ENCODE measurements around the gene KCP. TPM values are rescaled to one million over a fixed set of nuclear protein-coding genes. Genes with fewer than 3 reads are reported as not detected.

KCP gene
- total RNA-seq, 1 experiment from 2014 or later: 1.6 TPM

DNA sequence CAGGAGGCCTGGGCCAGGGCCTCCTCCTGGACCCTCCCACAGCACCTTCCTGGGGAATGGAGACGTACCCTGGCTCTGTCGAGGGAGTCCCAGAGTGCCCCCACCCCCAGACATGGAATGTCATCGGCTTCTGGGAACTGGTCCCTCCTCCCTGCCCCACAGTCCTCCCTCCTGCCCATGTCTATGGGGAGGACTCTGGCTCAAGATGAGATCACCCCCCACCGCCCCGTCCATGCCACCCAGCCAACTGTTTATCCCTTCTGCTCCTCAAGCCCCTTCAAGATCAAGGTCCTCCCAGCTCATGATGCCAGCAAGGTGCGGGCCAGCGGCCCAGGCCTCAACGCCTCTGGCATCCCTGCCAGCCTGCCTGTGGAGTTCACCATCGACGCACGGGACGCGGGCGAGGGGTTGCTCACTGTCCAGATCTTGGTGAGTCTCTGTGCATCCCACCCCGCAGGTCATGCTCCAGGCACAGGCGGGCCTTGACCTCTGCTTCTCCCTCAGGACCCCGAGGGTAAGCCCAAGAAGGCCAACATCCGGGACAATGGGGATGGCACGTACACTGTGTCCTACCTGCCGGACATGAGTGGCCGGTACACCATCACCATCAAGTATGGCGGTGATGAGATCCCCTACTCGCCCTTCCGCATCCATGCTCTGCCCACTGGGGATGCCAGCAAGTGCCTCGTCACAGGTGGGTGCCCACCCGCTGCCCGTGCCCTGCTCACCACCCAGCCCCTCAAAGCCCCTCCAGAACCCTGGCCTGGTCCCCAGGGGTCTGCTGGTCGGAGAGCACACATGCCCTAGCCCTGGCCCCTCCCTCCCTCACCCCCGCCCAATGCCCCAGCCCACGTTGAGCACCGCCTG is 62.0 kb downstream of the KCP start:
- no peaks in the 10 kb centered on the region for H3K4me1 ChIP-seq (ENCODE audit: control insufficient read depth in 1 of 2, insufficient read depth in 2 of 2, low read length in 2 of 2)
- ChIA-PET CTCF (no interaction called here), RAD21 (ENCODE audit: low non-redundant PET in 1 of 2, low total read pairs in 2 of 2, uncharacterized antibody in 2 of 2, unreplicated experiment in 2 of 2) (no interaction called here), POLR2A (no interaction called here)
- TF ChIP-seq ZFX (IDR thresholded peaks at IDR 0.05) (no peak), POLR2A (IDR thresholded peaks at IDR 0.05; ENCODE audit: borderline replicate concordance, extremely low read depth, insufficient read depth, insufficient read length) (no peak), EZH2 (IDR thresholded peaks at IDR 0.05) (no peak), SIN3A (IDR thresholded peaks at IDR 0.05; ENCODE audit: low read depth) (no peak), CEBPB (IDR thresholded peaks at IDR 0.05; ENCODE audit: low read depth) (no peak), SP1 (IDR thresholded peaks at IDR 0.05; ENCODE audit: low read depth) (no peak), ZNF274 (IDR thresholded peaks at IDR 0.05; ENCODE audit: low read depth, low read length) (no peak), FOSL1 (IDR thresholded peaks at IDR 0.05; ENCODE audit: low read depth) (no peak), ELF1 (IDR thresholded peaks at IDR 0.05; ENCODE audit: borderline replicate concordance, low read depth) (no peak), TCF7L2 (IDR thresholded peaks at IDR 0.05; ENCODE audit: borderline replicate concordance, extremely low read depth, insufficient read depth, insufficient read length) (no peak), RAD21 (IDR thresholded peaks at IDR 0.05; ENCODE audit: low read depth) (no peak)
- TF ChIP-seq, protein P1, sequence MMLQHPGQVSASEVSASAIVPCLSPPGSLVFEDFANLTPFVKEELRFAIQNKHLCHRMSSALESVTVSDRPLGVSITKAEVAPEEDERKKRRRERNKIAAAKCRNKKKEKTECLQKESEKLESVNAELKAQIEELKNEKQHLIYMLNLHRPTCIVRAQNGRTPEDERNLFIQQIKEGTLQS (IDR thresholded peaks at IDR 0.05): no peak
- TF ChIP-seq, protein P2, sequence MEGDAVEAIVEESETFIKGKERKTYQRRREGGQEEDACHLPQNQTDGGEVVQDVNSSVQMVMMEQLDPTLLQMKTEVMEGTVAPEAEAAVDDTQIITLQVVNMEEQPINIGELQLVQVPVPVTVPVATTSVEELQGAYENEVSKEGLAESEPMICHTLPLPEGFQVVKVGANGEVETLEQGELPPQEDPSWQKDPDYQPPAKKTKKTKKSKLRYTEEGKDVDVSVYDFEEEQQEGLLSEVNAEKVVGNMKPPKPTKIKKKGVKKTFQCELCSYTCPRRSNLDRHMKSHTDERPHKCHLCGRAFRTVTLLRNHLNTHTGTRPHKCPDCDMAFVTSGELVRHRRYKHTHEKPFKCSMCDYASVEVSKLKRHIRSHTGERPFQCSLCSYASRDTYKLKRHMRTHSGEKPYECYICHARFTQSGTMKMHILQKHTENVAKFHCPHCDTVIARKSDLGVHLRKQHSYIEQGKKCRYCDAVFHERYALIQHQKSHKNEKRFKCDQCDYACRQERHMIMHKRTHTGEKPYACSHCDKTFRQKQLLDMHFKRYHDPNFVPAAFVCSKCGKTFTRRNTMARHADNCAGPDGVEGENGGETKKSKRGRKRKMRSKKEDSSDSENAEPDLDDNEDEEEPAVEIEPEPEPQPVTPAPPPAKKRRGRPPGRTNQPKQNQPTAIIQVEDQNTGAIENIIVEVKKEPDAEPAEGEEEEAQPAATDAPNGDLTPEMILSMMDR (IDR thresholded peaks at IDR 0.05 in 2 of 3, conservative IDR thresholded peaks at IDR 0.05 in 1 of 3; ENCODE audit: borderline replicate concordance in 1 of 3, insufficient read depth in 1 of 3, low read depth in 2 of 3, low read length in 2 of 3): no peak
- TF ChIP-seq, protein P3, sequence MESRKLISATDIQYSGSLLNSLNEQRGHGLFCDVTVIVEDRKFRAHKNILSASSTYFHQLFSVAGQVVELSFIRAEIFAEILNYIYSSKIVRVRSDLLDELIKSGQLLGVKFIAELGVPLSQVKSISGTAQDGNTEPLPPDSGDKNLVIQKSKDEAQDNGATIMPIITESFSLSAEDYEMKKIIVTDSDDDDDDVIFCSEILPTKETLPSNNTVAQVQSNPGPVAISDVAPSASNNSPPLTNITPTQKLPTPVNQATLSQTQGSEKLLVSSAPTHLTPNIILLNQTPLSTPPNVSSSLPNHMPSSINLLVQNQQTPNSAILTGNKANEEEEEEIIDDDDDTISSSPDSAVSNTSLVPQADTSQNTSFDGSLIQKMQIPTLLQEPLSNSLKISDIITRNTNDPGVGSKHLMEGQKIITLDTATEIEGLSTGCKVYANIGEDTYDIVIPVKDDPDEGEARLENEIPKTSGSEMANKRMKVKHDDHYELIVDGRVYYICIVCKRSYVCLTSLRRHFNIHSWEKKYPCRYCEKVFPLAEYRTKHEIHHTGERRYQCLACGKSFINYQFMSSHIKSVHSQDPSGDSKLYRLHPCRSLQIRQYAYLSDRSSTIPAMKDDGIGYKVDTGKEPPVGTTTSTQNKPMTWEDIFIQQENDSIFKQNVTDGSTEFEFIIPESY (IDR thresholded peaks at IDR 0.05; ENCODE audit: extremely low read depth, insufficient replicate concordance, low read length): no peak
- no peak overlapping the region for H3K4me2 ChIP-seq (ENCODE audit: low read length)
- ATAC-seq (no peak), DNase-seq (ENCODE audit: low read depth, low spot score) (no peak)
- no peaks in the 10 kb centered on the region for H3K27me3 ChIP-seq (ENCODE audit: insufficient read depth, low read length)
- no peak overlapping the region for H3K9ac ChIP-seq (ENCODE audit: low read length)
- no peak overlapping the region for H3K27ac ChIP-seq (ENCODE audit: low read depth, low read length)
- H3K36me3 ChIP-seq (ENCODE audit: control insufficient read depth in 1 of 2, insufficient read depth in 2 of 2, low read length in 2 of 2): peaks cover 2 to 9% of the 10 kb centered on the region in 2 experiments; a peak in 1 of 4 replicates
- no peaks in the 10 kb centered on the region for H4K20me1 ChIP-seq (ENCODE audit: insufficient read depth)
- intact Hi-C loops (cut with micrococcal nuclease): no loop called here
- H3K9me3 ChIP-seq (ENCODE audit: control insufficient read depth in 1 of 2, insufficient read depth in 1 of 2, low read depth in 1 of 2, low read length in 2 of 2): no peaks in the 10 kb centered on the region
- no peaks in the 10 kb centered on the region for H3K79me2 ChIP-seq (ENCODE audit: insufficient read depth, low read length)
- H3K4me3 ChIP-seq (replicated peaks in 1 of 2; ENCODE audit: low read depth in 1 of 2, low read length in 2 of 2): no peak overlapping the region
- H3K9me2 ChIP-seq (ENCODE audit: insufficient read depth): no peaks in the 10 kb centered on the region
- no peak overlapping the region for H2AFZ ChIP-seq (ENCODE audit: low read depth, low read length, poor library complexity, severe bottlenecking)
- no TSS peak for BruUV-seq (replicated peaks)

Data from HCT116 (cell line).